Measurements from ENCODE around the gene NCOA1.
A peak's percentile ranks its signal among the peaks of the same experiment; 100 is the strongest.

Gene NCOA1

DNA sequence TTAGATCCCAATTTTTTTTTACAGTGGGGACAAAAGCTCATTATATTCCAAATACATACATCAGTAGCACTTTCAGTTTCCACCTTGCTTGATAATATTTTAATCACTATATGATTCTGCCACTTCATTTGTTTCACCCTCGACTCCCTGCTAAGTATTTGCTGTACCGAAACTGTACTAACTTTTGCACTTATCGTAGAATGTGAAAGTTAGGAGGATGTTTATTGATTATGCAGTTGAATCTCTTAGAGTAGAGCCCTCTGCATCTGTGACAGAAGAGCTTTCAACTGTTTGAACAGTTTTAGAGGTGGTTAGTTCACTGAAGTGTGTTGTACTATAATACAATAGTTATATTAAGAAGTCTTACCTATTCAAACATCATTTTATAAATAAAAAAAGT, 20.8 kb downstream of the NCOA1 start:
- TF ChIP-seq CTCF (IDR thresholded peaks at IDR 0.05; ENCODE audit: insufficient read depth, low read depth, low read length, missing control alignments): no peak
- H3K4me3 ChIP-seq (ENCODE audit: low read depth, low read length): no peak overlapping the region
- peak; percentile 32 for DNase-seq (ENCODE audit: low read depth)

- H3K4me3 ChIP-seq (ENCODE audit: low read depth, low read length): no peak overlapping the region
- no peak for TF ChIP-seq CTCF (IDR thresholded peaks at IDR 0.05; ENCODE audit: insufficient read depth, low read depth, low read length, missing control alignments)
- DNase-seq (ENCODE audit: low read depth): no peak
Observed at GRCh38 chr2:24512404-24512803, 21.4 kb downstream of the NCOA1 start.

- no peak overlapping the region for H3K4me3 ChIP-seq (ENCODE audit: low read depth, low read length)
- no peak for TF ChIP-seq CTCF (IDR thresholded peaks at IDR 0.05; ENCODE audit: insufficient read depth, low read depth, low read length, missing control alignments)
- no peak for DNase-seq (ENCODE audit: low read depth)
Observed at GRCh38 chr2:24512831-24513230, 21.8 kb downstream of the NCOA1 start.

DNA sequence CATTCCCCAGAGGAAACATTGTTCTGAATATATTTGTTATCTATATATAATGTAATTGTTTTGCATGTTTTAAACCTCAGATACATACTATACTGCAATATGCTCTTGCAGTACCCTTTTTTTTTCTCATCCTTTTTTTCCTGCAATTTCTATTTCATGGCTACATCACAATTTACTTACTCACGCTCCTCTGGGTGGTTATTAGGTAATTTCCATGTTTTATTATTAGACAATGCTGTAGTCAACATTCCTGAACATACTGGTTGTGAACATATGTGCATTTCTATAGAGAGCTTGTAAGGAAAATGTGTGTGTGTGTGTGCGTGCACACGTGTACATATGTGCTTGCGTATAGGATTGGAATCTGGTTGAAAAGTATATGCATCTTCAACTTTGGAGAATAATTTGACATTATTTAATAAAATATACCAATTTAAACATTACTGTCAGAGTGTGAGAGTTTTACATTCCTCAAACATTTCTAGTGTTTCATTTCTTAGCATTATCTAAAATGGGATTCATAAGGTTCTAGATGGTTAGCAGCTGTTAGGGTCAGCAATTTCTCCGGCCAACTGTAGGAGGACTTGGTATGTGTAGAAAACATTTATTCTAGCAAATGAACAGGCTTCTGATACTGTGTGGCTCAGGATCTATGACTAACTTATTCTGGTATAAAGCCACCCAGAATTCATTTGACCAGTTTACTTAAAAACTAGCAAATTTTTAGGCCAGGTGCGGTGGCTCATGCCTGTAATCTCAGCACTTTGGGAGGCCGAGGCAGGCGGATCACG, 22.4 kb downstream of the NCOA1 start:
- DNase-seq (ENCODE audit: low read depth): no peak
- no peak for TF ChIP-seq CTCF (IDR thresholded peaks at IDR 0.05; ENCODE audit: insufficient read depth, low read depth, low read length, missing control alignments)
- no peak overlapping the region for H3K4me3 ChIP-seq (ENCODE audit: low read depth, low read length)

DNA sequence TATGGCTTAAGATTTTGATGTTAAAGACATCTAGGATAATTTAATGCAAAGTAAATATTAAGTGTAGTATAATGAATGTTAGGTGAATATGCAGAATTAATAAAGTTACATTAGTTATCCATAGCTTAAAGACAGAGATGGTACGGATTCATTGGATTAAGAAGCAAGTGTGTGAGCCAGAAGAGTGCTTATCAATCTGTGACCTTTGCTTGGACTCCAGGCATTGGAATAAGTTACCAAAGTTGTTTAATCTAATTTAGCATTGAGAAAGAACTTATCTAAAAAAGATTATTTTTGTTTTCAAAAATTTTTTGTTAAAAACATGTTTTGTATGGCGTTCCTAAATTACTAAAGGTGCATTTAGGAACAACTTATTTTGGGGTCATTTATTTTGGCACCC, 23.8 kb downstream of the NCOA1 start:
- TF ChIP-seq CTCF (IDR thresholded peaks at IDR 0.05; ENCODE audit: insufficient read depth, low read depth, low read length, missing control alignments): no peak
- H3K4me3 ChIP-seq (ENCODE audit: low read depth, low read length): no peak overlapping the region
- no peak for DNase-seq (ENCODE audit: low read depth)

DNA sequence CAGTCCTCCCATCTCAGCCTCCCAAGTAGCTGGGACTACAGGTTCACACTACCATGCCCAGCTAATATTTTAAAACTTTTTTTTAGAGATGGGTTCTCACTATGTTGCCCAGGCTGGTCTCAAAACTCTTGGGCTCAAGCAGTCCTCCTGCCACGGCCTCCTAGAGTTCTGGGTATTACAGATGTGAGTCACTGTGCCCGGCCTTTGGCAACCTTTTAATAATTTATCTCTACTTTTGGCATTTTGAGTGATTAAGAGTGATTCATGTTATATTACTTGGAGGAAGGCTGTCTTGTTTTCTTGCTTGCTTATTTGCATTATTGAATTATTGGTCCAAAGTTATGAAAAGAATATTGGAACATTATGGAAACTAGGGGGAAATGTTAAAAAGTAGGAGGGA, 24.3 kb downstream of the NCOA1 start:
- no peak overlapping the region for H3K4me3 ChIP-seq (ENCODE audit: low read depth, low read length)

More for the DNA sequence above, 24.3 kb downstream of the NCOA1 start:
- no peak for TF ChIP-seq CTCF (IDR thresholded peaks at IDR 0.05; ENCODE audit: insufficient read depth, low read depth, low read length, missing control alignments)
- no peak for DNase-seq (ENCODE audit: low read depth)

All from GM12865 (cell line).